IMR-90 (cell line): ENCODE measurements around the gene BCAS3. TPM values are rescaled to one million over a fixed set of nuclear protein-coding genes. Genes with fewer than 3 reads are reported as not detected.

Experiments
- ATAC-seq: fragments of 200-7000 bp; cut with Tn5 transposase; 2 replicates; pipeline ENCODE4 v1.9.1; 2020; ENCODE audit warnings: low read depth, mild to moderate bottlenecking, moderate library complexity
- BruUV-seq: library from RNA; stranded (reverse); fragments of 400-500 nt; replicated peaks from 2 replicates; lab custom pipeline; 2021; lab: Mats Ljungman, UMichigan
- CTCF ChIA-PET: fragments of 300-600 bp; formaldehyde crosslinking; extraction: SDS; loops from one replicate; lab custom pipeline; 2021; ENCODE audit warnings: antibody characterized with exemption; lab: Yijun Ruan, JAX
- POLR2A ChIA-PET: fragments of 300-600 bp; sonication (Branson Sonifier 250); formaldehyde crosslinking; loops from one replicate; lab custom pipeline; 2022; ENCODE audit warnings: antibody characterized with exemption; ENCODE audit not compliant: unreplicated experiment; lab: Charles Lee
- DNase-seq: peaks from one replicate; pipeline ENCODE4 v3.0.0; 2013
- H2AFZ ChIP-seq: replicated peaks from 2 replicates; pipeline ENCODE3; 2013; ENCODE audit warnings: low read length, mild to moderate bottlenecking; ENCODE audit not compliant: poor library complexity
- H2AK5ac ChIP-seq: 2 replicates; pipeline ENCODE4 v1.6.1; 2013; ENCODE audit warnings: low read depth, low read length, inconsistent platforms
- H2AK9ac ChIP-seq: replicated peaks from 2 replicates; pipeline ENCODE3; 2013; ENCODE audit warnings: mild to moderate bottlenecking, low read depth, low read length, moderate library complexity; ENCODE audit not compliant: poor library complexity
- H2BK120ac ChIP-seq: 2 replicates; pipeline ENCODE4 v1.6.1; 2013; ENCODE audit warnings: low read depth, low read length, inconsistent platforms
- H2BK15ac ChIP-seq: 3 replicates; pipeline ENCODE4 v1.6.1; 2013; ENCODE audit warnings: low read depth, low read length, inconsistent platforms
- H2BK20ac ChIP-seq: 2 replicates; pipeline ENCODE4 v1.6.1; 2013; ENCODE audit warnings: low read depth, mild to moderate bottlenecking, inconsistent platforms, low read length, moderate library complexity
- H2BK5ac ChIP-seq: 2 replicates; pipeline ENCODE4 v1.6.1; 2013; ENCODE audit warnings: mild to moderate bottlenecking, low read depth, low read length, inconsistent platforms; ENCODE audit not compliant: poor library complexity, severe bottlenecking
- H3K14ac ChIP-seq: replicated peaks from 2 replicates; pipeline ENCODE4 v1.6.1; 2013; ENCODE audit warnings: low read depth, low read length, inconsistent platforms
- H3K18ac ChIP-seq: 2 replicates; pipeline ENCODE4 v1.6.1; 2013; ENCODE audit warnings: low read depth, low read length, control low read depth
- H3K23ac ChIP-seq: 2 replicates; pipeline ENCODE4 v1.6.1; 2013; ENCODE audit warnings: low read depth, low read length, inconsistent platforms
- H3K27ac ChIP-seq: 2 replicates; pipeline ENCODE4 v1.5.1; 2013; ENCODE audit warnings: mild to moderate bottlenecking, control low read depth, low read length; ENCODE audit not compliant: insufficient read depth
- H3K27me3 ChIP-seq: 2 replicates; pipeline ENCODE4 v1.6.1; 2013; ENCODE audit warnings: low read length; ENCODE audit not compliant: control insufficient read depth, insufficient read depth
- H3K36me3 ChIP-seq: 2 replicates; pipeline ENCODE4 v1.6.1; 2013; ENCODE audit warnings: low read length, mixed read lengths; ENCODE audit not compliant: control insufficient read depth, insufficient read depth
- H3K4ac ChIP-seq: 2 replicates; pipeline ENCODE4 v1.6.1; 2013; ENCODE audit warnings: low read depth, low read length, inconsistent platforms
- H3K4me1 ChIP-seq: 2 replicates; pipeline ENCODE4 v1.6.1; 2013; ENCODE audit warnings: low read length, mixed read lengths; ENCODE audit not compliant: control insufficient read depth, insufficient read depth
- H3K4me2 ChIP-seq: 2 replicates; pipeline ENCODE4 v1.6.1; 2013; ENCODE audit warnings: low read depth, mild to moderate bottlenecking, control low read depth, low read length, moderate library complexity
- H3K4me3 ChIP-seq: 2 replicates; pipeline ENCODE4 v1.5.1; 2013; ENCODE audit warnings: low read depth, mild to moderate bottlenecking, control low read depth, low read length, moderate library complexity; ENCODE audit not compliant: insufficient read depth
- H3K56ac ChIP-seq: 2 replicates; pipeline ENCODE4 v1.6.1; 2013; ENCODE audit warnings: low read length, inconsistent platforms; ENCODE audit not compliant: insufficient read depth; ENCODE audit errors: extremely low read depth
- H3K79me1 ChIP-seq, 2 experiments: 2 replicates each; pipeline ENCODE4 v1.6.1; 2013; ENCODE audit warnings: low read length in 2 of 2, inconsistent platforms in 1 of 2, low read depth in 1 of 2
- H3K9ac ChIP-seq: 2 replicates; pipeline ENCODE4 v1.6.1; 2013; ENCODE audit warnings: low read depth, low read length, control low read depth
- H3K9me1 ChIP-seq: 2 replicates; pipeline ENCODE4 v1.6.1; 2013; ENCODE audit warnings: low read length, inconsistent platforms; ENCODE audit not compliant: insufficient read depth
- H3K9me3 ChIP-seq: 2 replicates; pipeline ENCODE4 v1.6.1; 2013; ENCODE audit warnings: low read length; ENCODE audit not compliant: control insufficient read depth, insufficient read depth
- H4K20me1 ChIP-seq: 2 replicates; pipeline ENCODE4 v1.6.1; 2013; ENCODE audit warnings: low read length, inconsistent platforms; ENCODE audit not compliant: insufficient read depth
- H4K5ac ChIP-seq: 2 replicates; pipeline ENCODE4 v1.6.1; 2013; ENCODE audit warnings: mild to moderate bottlenecking, low read depth, low read length, control low read depth
- H4K8ac ChIP-seq, 2 experiments: 2 replicates each; pipeline ENCODE4 v1.6.1; 2013; ENCODE audit warnings: low read depth in 2 of 2, low read length in 2 of 2, control low read depth in 1 of 2, inconsistent platforms in 1 of 2
- H4K91ac ChIP-seq: 2 replicates; pipeline ENCODE4 v1.6.1; 2013; ENCODE audit warnings: low read depth, low read length, inconsistent platforms; ENCODE audit not compliant: insufficient read depth
- BHLHE40 ChIP-seq: fragments of 150-350 bp; IDR thresholded peaks from 2 replicates; pipeline ENCODE4 v1.6.1; 2016; ENCODE audit warnings: mild to moderate bottlenecking, low read depth, low read length
- FOS ChIP-seq: fragments of 150-350 bp; IDR thresholded peaks from 2 replicates; pipeline ENCODE4 v1.6.1; 2016; ENCODE audit warnings: low read depth, low read length
- MAFK ChIP-seq: IDR thresholded peaks from 2 replicates; pipeline ENCODE4 v1.6.1; 2012; ENCODE audit warnings: low read depth, low read length, improper control_type of control experiment
- MXI1 ChIP-seq: IDR thresholded peaks from 2 replicates; pipeline ENCODE4 v1.6.1; 2012; ENCODE audit warnings: low read depth, mild to moderate bottlenecking, low read length, moderate library complexity, borderline replicate concordance
- RAD21 ChIP-seq: IDR thresholded peaks from 2 replicates; pipeline ENCODE4 v1.6.1; 2012; ENCODE audit warnings: low read length, improper control_type of control experiment
- SMC3 ChIP-seq: fragments of 150-350 bp; IDR thresholded peaks from 2 replicates; pipeline ENCODE4 v1.6.1; 2016; ENCODE audit warnings: low read depth, mild to moderate bottlenecking, antibody characterized with exemption, low read length, moderate library complexity
- WGBS, 2 experiments: methylation state at CpG; one replicate each; pipeline versions ENCODE4 v1.1.5 to v1.1.7; 2013; ENCODE audit warnings: missing lambda C conversion rate in 2 of 2; ENCODE audit not compliant: insufficient read length in 1 of 2; ENCODE audit errors: extremely low coverage in 2 of 2; 5-methylcytosine and 5-hydroxymethylcytosine counted together
- dilution Hi-C: fragments of 300-500 bp; cut with HindIII; formaldehyde crosslinking; loops from one replicate; pipeline ENCODE4 v1.14.3; 2018; ENCODE audit warnings: low sequenced_read_pairs; ENCODE audit not compliant: unreplicated experiment
- in situ Hi-C: fragments of 300-500 bp; cut with MboI; formaldehyde crosslinking; loops from 3 replicates; pipeline ENCODE4 v1.14.3; 2019; ENCODE audit warnings: low sequenced_read_pairs, inconsistent platforms, mixed read lengths
- intact Hi-C: fragments of 100-400 bp; cut with micrococcal nuclease; formaldehyde crosslinking; loops from 2 replicates; pipeline ENCODE4 v1.10.0; 2022
- polyA plus RNA-seq, 3 experiments: library from polyadenylated mRNA; depleted of rRNA; stranded (reverse); fragments of >200 nt; gene quantifications; 2 replicates each; pipeline ENCODE4 v1.2.3, GENCODE V29; 2012; ENCODE audit warnings: low replicate concordance in 1 of 3
- total RNA-seq: library from RNA; depleted of rRNA; stranded (reverse); fragments of >200 nt; gene quantifications from 2 replicates; pipeline ENCODE4 v1.2.3, GENCODE V29; 2012

BCAS3 gene
- total and polyA plus RNA-seq, 2 of the 4 experiments (the other 2 are of a cell fraction), result 6.3 to 27.1 TPM

DNA sequence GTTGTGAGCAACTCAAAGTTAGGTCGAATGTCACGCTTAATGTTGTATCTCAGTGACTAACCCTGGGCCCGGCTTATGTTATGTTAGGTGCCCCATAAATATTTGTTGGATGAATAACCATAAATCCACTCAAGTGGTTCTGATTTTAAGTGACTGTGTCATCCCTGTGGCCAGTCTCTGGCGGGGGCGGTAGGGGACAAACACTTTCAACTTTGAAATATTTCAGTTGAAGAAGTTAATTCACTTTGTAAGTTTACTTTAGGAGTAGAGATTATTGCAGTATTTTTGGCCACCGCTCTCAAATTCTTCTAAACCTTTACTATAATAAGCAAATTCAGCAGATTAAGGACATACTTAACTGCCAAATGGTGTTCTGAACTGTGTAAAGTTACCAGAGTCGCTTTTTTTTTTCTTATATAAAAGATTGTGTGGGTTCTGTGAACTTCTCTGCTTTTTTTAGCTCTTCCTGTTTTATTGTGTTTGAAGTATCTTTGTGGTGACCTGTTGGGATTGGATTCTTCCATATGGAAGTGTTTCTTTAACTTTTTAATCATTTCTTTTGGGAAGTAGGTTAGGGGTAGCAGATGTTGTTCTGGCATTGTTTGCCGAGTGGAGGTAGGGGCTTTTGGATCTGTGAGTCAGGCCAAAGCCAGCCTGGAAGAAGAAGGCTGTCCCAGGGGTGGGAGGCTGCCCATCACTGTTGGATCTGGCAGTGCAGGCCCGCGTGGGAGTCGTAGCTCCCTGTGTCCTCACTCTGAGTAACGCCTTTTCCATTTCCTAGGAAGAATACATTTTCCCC lies 660.5 kb downstream of the BCAS3 start:
- H2BK20ac ChIP-seq, result peak overlapping the region; percentile 91
- POLR2A ChIA-PET, result interaction anchor here (0.6 kb wide), 1 partner anchor 83 kb away, joined by 8 read pairs; no protein-coding TSS in a partner anchor
- H3K4me1 ChIP-seq, result peaks cover 37% of the 10 kb centered on the region
- peak overlapping the region; percentile 83 for H3K23ac ChIP-seq
- H3K27ac ChIP-seq, result peak overlapping the region; percentile 84
- CTCF ChIA-PET, result interaction anchor here (1.1 kb wide), 1 partner anchor 30 kb away, joined by 3 read pairs; no protein-coding TSS in a partner anchor
- TF ChIP-seq MAFK (peak; percentile 70), FOS (peak; percentile 75), RAD21 (peak; percentile 21), BHLHE40 (0 out of 2 replicates have a peak, but pooled peaks have one; percentile 32), SMC3 (peak; percentile 21; the same call in 1 of the 2 replicates), MXI1 (no peak)
- H4K5ac ChIP-seq, result peak overlapping the region; percentile 97
- H2BK120ac ChIP-seq, result peak overlapping the region; percentile 95
- peak overlapping the region; percentile 38 for H2AK9ac ChIP-seq
- peak overlapping the region; percentile 93 for H3K14ac ChIP-seq
- BruUV-seq, result no TSS peak
- H3K4ac ChIP-seq, result peak overlapping the region; percentile 91
- peak; percentile 81 for ATAC-seq
- H3K56ac ChIP-seq, result peak overlapping the region; percentile 80
- H2BK15ac ChIP-seq, result peak overlapping the region; percentile 96
- WGBS, 2 experiments, result no CpG with 5 or more reads among the region's 12 CpGs
- dilution Hi-C loops, result no loop called here
- H4K20me1 ChIP-seq, result no peaks in the 10 kb centered on the region
- peak overlapping the region; percentile 91 for H4K91ac ChIP-seq
- H3K9me3 ChIP-seq, result no peaks in the 10 kb centered on the region
- H3K27me3 ChIP-seq, result no peaks in the 10 kb centered on the region
- peaks cover 0 to 29% of the 10 kb centered on the region in 2 experiments; a peak in 3 of 4 replicates for H3K79me1 ChIP-seq
- in situ Hi-C loops, result no loop called here
- peak overlapping the region; percentile 27; the same call in 1 of the 2 replicates for H3K9ac ChIP-seq
- peak overlapping the region; percentile 85 for H2AK5ac ChIP-seq
- H3K4me3 ChIP-seq, result no peak overlapping the region
- intact Hi-C loops, result no loop called here
- peak; percentile 91 for DNase-seq
- H3K18ac ChIP-seq, result peak overlapping the region; percentile 97
- H3K36me3 ChIP-seq, result no peaks in the 10 kb centered on the region
- peak overlapping the region; percentile 98 for H2BK5ac ChIP-seq
- peak overlapping the region; percentile 49 to 63 for H4K8ac ChIP-seq
- peaks cover 34% of the 10 kb centered on the region for H3K9me1 ChIP-seq
- H3K4me2 ChIP-seq, result peak overlapping the region; percentile 74
- peak overlapping the region; percentile 65 for H2AFZ ChIP-seq
